Kidney (tissue), 14 donors: Measurements from ENCODE around the gene CCDC9B. TPM values are rescaled to one million over a fixed set of nuclear protein-coding genes. Genes with fewer than 3 reads are reported as not detected.

Source experiments
- DNase-seq, 5 donors: peaks; one replicate each; pipeline ENCODE4 v3.0.0-alpha.2; 2013 to 2020
- FAIRE-seq: peaks from 2 replicates; lab custom pipeline; 2012; peaks lifted over from hg19 to GRCh38; lab: Jason Lieb, UNC
- H3K27ac ChIP-seq, 2 donors: one replicate each; pipeline ENCODE4 v1.7.0; 2013; ENCODE audit warnings: low read depth in 2 of 2, low read length in 2 of 2, inconsistent platforms in 1 of 2
- H3K27me3 ChIP-seq: one replicate; pipeline ENCODE4 v1.7.1; 2013; ENCODE audit warnings: low read length, inconsistent platforms; ENCODE audit not compliant: control insufficient read depth, insufficient read depth
- H3K36me3 ChIP-seq, 3 donors: one replicate each; pipeline versions ENCODE4 v1.7.0 to v1.7.1; 2013; ENCODE audit warnings: low read length in 3 of 3, control low read depth in 1 of 3, inconsistent platforms in 1 of 3; ENCODE audit not compliant: insufficient read depth in 3 of 3, control insufficient read depth in 2 of 3
- H3K4me1 ChIP-seq, 3 donors: one replicate each; pipeline versions ENCODE4 v1.7.0 to v1.7.1; 2013; ENCODE audit warnings: low read length in 3 of 3, inconsistent platforms in 1 of 3, low read depth in 1 of 3; ENCODE audit not compliant: control insufficient read depth in 2 of 3, insufficient read depth in 2 of 3
- H3K4me3 ChIP-seq, 3 donors: one replicate each; pipeline versions ENCODE4 v1.7.0 to v1.8.1; 2013; ENCODE audit warnings: low read length in 3 of 3, control low read depth in 1 of 3, inconsistent platforms in 1 of 3
- H3K9ac ChIP-seq, 3 donors: one replicate each; pipeline versions ENCODE4 v1.7.0 to v1.7.1; 2013; ENCODE audit warnings: low read length in 3 of 3, control low read depth in 1 of 3, inconsistent platforms in 1 of 3
- H3K9me3 ChIP-seq, 3 donors: one replicate each; pipeline versions ENCODE4 v1.7.0 to v1.7.1; 2013; ENCODE audit warnings: low read length in 3 of 3, control low read depth in 1 of 3, inconsistent platforms in 1 of 3; ENCODE audit not compliant: control insufficient read depth in 2 of 3, insufficient read depth in 1 of 3
- CTCF ChIP-seq: IDR thresholded peaks from 3 replicates; pipeline ENCODE4 v1.5.1; 2012; ENCODE audit warnings: mild to moderate bottlenecking, moderate library complexity, borderline replicate concordance; ENCODE audit not compliant: insufficient read depth; ENCODE audit errors: extremely low read depth
- intact Hi-C: fragments of 100-400 bp; cut with DNase I; formaldehyde crosslinking; loops from one replicate; pipeline ENCODE4 v1.11.1; 2022
- polyA plus RNA-seq: library from polyadenylated mRNA; stranded (reverse); fragments of 350-450 nt; fragmentation: Illumina TruSeq; extraction: RNeasy Lipid Tissue Mini Kit (QIAGEN cat#74804); gene quantifications from one replicate; pipeline ENCODE4 v1.2.3, GENCODE V29; 2014; ENCODE audit warnings: low read depth, low replicate concordance; ENCODE audit not compliant: insufficient read depth
- total RNA-seq: library from RNA; stranded (reverse); fragmentation: NEBNext Ultra II Directional; extraction: Animal tissue kit (Norgen Biotek cat#: 25700); gene quantifications from one replicate; pipeline ENCODE4 v1.2.1, GENCODE V29; 2021
- donor health status: control.
- donor health status: control.
- donor health status: control.
- donor health status: control.
- donor health status: control.
- donor health status: DM: yes; HTN: yes; CAD: no.
- donor health status: Normal renal cell carcinoma (clear cell type).

CCDC9B gene
- total and polyA plus RNA-seq, 2 donors from 2014 or later = 4.7 to 60.0 TPM

- Histone ChIP-seq H3K4me1 (peaks cover 0 to 29% (median 14%) of the 10 kb centered on the region in 3 donors), H3K9me3 (no peaks in the 10 kb centered on the region), H3K27ac (no peak overlapping the region), H3K9ac (no peak overlapping the region), H3K36me3 (no peaks in the 10 kb centered on the region), H3K4me3 (no peak overlapping the region), H3K27me3 (no peaks in the 10 kb centered on the region)
- FAIRE-seq (no peak), DNase-seq (peak in 1 of 5 donors; percentile 68)
- intact Hi-C loops = no loop called here
- TF ChIP-seq CTCF = no peak
Measured at GRCh38 chr15:40343512-40343911, 2.8 kb upstream of the CCDC9B start.

GRCh38 chr15:40342416-40343320, 1.9 kb upstream of the CCDC9B start:
- no peak overlapping the region for H3K27ac ChIP-seq
- H3K4me1 ChIP-seq = peaks cover 0 to 33% (median 18%) of the 10 kb centered on the region in 3 donors
- peak in 1 of 5 donors; percentile 30 for DNase-seq
- FAIRE-seq = no peak
- H3K27me3 ChIP-seq = no peaks in the 10 kb centered on the region
- no peak for TF ChIP-seq CTCF
- intact Hi-C loops = no loop called here
- H3K9ac ChIP-seq = peak overlapping the region in 1 of 3 donors; percentile 12
- no peaks in the 10 kb centered on the region for H3K36me3 ChIP-seq
- H3K9me3 ChIP-seq = no peaks in the 10 kb centered on the region
- no peak overlapping the region for H3K4me3 ChIP-seq

DNA sequence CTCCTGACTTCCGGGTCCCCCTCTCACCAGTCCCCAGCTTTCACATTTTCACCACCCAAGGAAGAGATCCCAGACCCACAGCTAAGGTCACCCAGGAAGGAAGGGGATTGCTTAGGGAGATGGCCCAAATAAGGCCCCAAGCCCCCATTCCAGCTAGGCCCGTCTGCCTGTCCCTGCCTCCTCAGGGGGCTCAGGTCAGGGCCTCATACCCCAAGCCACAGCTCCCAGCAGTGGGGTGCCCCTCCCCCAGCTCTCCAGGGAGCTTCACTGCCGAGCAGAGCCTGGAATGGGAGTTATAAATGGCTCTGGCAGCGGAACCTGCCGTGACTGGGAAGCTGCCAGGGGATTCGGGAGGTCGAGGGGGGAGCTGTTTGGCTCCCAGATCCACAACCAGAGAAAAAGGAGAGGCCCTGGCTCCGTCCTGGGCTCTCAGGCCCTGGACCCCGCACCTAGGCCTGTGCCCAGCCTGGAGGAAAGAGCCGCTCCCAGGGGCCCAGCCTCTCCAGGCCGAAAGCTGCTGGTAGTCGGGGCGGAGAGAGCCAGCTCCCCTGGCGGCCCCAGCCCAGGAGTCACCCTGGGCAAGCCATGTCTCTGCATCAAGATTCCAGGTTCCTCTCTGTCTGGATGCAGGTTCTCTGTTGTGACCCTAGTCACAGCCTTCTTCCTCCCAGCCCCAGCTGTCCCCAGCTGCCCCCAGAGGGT, 550 bp downstream of the CCDC9B start:
- DNase-seq (peak; percentile 45 to 90 (median 66)), FAIRE-seq (no peak)
- peak overlapping the region in 2 of 3 donors; percentile 28 to 43 for H3K4me3 ChIP-seq
- H3K27ac ChIP-seq = peak overlapping the region; percentile 89 to 96
- H3K4me1 ChIP-seq = peaks cover 0 to 33% (median 18%) of the 10 kb centered on the region in 3 donors
- peak overlapping the region in 2 of 3 donors; percentile 61 to 77 for H3K9ac ChIP-seq
- intact Hi-C loops = no loop called here
- no peaks in the 10 kb centered on the region for H3K9me3 ChIP-seq
- H3K36me3 ChIP-seq = no peaks in the 10 kb centered on the region
- no peak for TF ChIP-seq CTCF
- no peaks in the 10 kb centered on the region for H3K27me3 ChIP-seq
